ENCODE data around the gene GID8.

GID8 gene

DNA sequence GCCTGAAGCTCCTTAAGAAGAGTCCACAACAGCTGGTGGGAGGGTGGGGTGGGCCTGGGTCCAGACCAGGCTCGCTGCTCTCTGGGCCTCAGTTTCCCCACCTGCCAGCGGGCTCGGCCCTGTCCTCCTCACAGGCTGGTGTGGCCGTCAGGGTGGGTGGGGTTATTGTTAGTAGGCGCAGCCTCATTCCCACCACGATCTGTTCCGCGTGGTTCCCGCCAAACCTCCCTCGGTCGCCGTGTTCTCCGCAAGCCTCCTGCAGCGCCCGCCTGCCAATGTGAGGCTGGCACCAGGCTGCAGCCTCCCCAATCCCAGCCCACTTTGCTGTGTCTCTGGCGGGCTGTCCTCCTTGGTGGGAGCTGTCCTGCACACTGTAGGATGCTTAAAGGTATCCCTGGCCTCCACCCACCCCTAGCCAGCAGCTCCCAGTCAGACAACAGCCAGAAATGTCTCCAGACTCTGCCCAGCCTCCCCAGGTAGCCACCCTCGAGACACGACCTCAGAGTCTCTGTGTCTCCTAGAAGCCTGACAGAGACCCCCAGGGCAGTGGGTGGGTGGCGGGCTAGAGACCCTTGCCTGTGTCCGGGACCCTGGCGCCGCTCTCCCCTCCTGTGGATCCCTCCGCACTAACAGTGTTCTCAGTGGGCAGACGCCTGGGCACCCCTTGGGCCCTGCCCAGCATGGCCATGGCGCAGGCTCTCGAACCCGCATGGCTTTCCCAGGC, 29.8 kb downstream of the GID8 start:
- no peak for TF ChIP-seq FOXP2 (optimal IDR thresholded peaks at IDR 0.05; ENCODE audit: borderline replicate concordance, extremely low read depth, extremely low read length, insufficient read depth)
- TF ChIP-seq POLR2AphosphoS5 (IDR thresholded peaks at IDR 0.05; ENCODE audit: low read depth, low read length) = no peak
- no peak for TF ChIP-seq SIN3A (IDR thresholded peaks at IDR 0.05; ENCODE audit: borderline replicate concordance, insufficient read depth, low read length)
- TF ChIP-seq, protein P1, sequence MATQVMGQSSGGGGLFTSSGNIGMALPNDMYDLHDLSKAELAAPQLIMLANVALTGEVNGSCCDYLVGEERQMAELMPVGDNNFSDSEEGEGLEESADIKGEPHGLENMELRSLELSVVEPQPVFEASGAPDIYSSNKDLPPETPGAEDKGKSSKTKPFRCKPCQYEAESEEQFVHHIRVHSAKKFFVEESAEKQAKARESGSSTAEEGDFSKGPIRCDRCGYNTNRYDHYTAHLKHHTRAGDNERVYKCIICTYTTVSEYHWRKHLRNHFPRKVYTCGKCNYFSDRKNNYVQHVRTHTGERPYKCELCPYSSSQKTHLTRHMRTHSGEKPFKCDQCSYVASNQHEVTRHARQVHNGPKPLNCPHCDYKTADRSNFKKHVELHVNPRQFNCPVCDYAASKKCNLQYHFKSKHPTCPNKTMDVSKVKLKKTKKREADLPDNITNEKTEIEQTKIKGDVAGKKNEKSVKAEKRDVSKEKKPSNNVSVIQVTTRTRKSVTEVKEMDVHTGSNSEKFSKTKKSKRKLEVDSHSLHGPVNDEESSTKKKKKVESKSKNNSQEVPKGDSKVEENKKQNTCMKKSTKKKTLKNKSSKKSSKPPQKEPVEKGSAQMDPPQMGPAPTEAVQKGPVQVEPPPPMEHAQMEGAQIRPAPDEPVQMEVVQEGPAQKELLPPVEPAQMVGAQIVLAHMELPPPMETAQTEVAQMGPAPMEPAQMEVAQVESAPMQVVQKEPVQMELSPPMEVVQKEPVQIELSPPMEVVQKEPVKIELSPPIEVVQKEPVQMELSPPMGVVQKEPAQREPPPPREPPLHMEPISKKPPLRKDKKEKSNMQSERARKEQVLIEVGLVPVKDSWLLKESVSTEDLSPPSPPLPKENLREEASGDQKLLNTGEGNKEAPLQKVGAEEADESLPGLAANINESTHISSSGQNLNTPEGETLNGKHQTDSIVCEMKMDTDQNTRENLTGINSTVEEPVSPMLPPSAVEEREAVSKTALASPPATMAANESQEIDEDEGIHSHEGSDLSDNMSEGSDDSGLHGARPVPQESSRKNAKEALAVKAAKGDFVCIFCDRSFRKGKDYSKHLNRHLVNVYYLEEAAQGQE (IDR thresholded peaks at IDR 0.05; ENCODE audit: insufficient read depth in 1 of 2, low read depth in 2 of 2, low read length in 2 of 2) = no peak
- TF ChIP-seq TAF1 (IDR thresholded peaks at IDR 0.05; ENCODE audit: borderline replicate concordance, insufficient read depth, low read length) = no peak

GRCh38 chr20:62968378-62969178, 30.6 kb downstream of the GID8 start:
- TF ChIP-seq TAF1 (IDR thresholded peaks at IDR 0.05; ENCODE audit: borderline replicate concordance, insufficient read depth, low read length) (no peak), POLR2AphosphoS5 (IDR thresholded peaks at IDR 0.05; ENCODE audit: low read depth, low read length) (no peak), FOXP2 (optimal IDR thresholded peaks at IDR 0.05; ENCODE audit: borderline replicate concordance, extremely low read depth, extremely low read length, insufficient read depth) (no peak), SIN3A (IDR thresholded peaks at IDR 0.05; ENCODE audit: borderline replicate concordance, insufficient read depth, low read length) (no peak)
- TF ChIP-seq, protein P1 (IDR thresholded peaks at IDR 0.05; ENCODE audit: insufficient read depth in 1 of 2, low read depth in 2 of 2, low read length in 2 of 2) = no peak

- TF ChIP-seq POLR2AphosphoS5 (IDR thresholded peaks at IDR 0.05; ENCODE audit: low read depth, low read length) = no peak
- TF ChIP-seq SIN3A (IDR thresholded peaks at IDR 0.05; ENCODE audit: borderline replicate concordance, insufficient read depth, low read length) = no peak
- no peak for TF ChIP-seq TAF1 (IDR thresholded peaks at IDR 0.05; ENCODE audit: borderline replicate concordance, insufficient read depth, low read length)
- no peak for TF ChIP-seq FOXP2 (optimal IDR thresholded peaks at IDR 0.05; ENCODE audit: borderline replicate concordance, extremely low read depth, extremely low read length, insufficient read depth)
Measured at GRCh38 chr20:62969179-62969760, 31.3 kb downstream of the GID8 start.

- TF ChIP-seq, protein P1 (IDR thresholded peaks at IDR 0.05; ENCODE audit: insufficient read depth in 1 of 2, low read depth in 2 of 2, low read length in 2 of 2) = no peak
- no peak for TF ChIP-seq SIN3A (IDR thresholded peaks at IDR 0.05; ENCODE audit: borderline replicate concordance, insufficient read depth, low read length)
Measured at GRCh38 chr20:62969939-62970306, 32.0 kb downstream of the GID8 start.

- TF ChIP-seq, protein P1 (IDR thresholded peaks at IDR 0.05; ENCODE audit: insufficient read depth in 1 of 2, low read depth in 2 of 2, low read length in 2 of 2) = no peak
- TF ChIP-seq POLR2AphosphoS5 (IDR thresholded peaks at IDR 0.05; ENCODE audit: low read depth, low read length) = no peak
- TF ChIP-seq SIN3A (IDR thresholded peaks at IDR 0.05; ENCODE audit: borderline replicate concordance, insufficient read depth, low read length) = no peak
- no peak for TF ChIP-seq TAF1 (IDR thresholded peaks at IDR 0.05; ENCODE audit: borderline replicate concordance, insufficient read depth, low read length)
- TF ChIP-seq FOXP2 (optimal IDR thresholded peaks at IDR 0.05; ENCODE audit: borderline replicate concordance, extremely low read depth, extremely low read length, insufficient read depth) = no peak
Measured at GRCh38 chr20:62970307-62971210, 32.6 kb downstream of the GID8 start.
